Activated B cell treated with CpG ODN at 0.5 μM for 24 hours (primary cell): ENCODE measurements around the gene VAV1. TPM values are rescaled to one million over a fixed set of nuclear protein-coding genes. Genes with fewer than 3 reads are reported as not detected.
"Not testable (repeated sequence)": the region's sequence is repeated elsewhere in the genome, so short reads cannot be mapped to it uniquely, and the experiment has no call there.

Experiments
- ATAC-seq: fragments of 200-7000 bp; cut with Tn5 transposase; one replicate; pipeline ENCODE4 v1.10.0; 2021; ENCODE audit warnings: low read depth, mild to moderate bottlenecking, moderate library complexity
- CTCF ChIA-PET: fragments of 350-600 bp; sonication (Branson Sonifier 250); formaldehyde crosslinking; loops from one replicate; lab custom pipeline; 2021; ENCODE audit warnings: antibody characterized with exemption; lab: Charles Lee
- POLR2A ChIA-PET: fragments of 350-600 bp; sonication (Branson Sonifier 250); formaldehyde crosslinking; loops from one replicate; lab custom pipeline; 2021; ENCODE audit warnings: antibody characterized with exemption; lab: Charles Lee
- DNase-seq: peaks from one replicate; pipeline ENCODE4 v3.0.0; 2022
- H3K27ac Mint-ChIP-seq: one replicate; pipeline ENCODE4 v1.8.0; 2020; ENCODE audit warnings: mixed read lengths
- H3K27me3 Mint-ChIP-seq: one replicate; pipeline ENCODE4 v1.8.0; 2021; ENCODE audit warnings: mixed read lengths
- H3K36me3 Mint-ChIP-seq: one replicate; pipeline ENCODE4 v1.8.0; 2021; ENCODE audit warnings: low read depth, mixed read lengths
- H3K4me1 Mint-ChIP-seq: one replicate; pipeline ENCODE4 v1.8.0; 2021; ENCODE audit warnings: mixed read lengths
- H3K4me3 Mint-ChIP-seq: one replicate; pipeline ENCODE4 v1.8.0; 2020; ENCODE audit warnings: mild to moderate bottlenecking, mixed read lengths
- H3K9me3 Mint-ChIP-seq: one replicate; pipeline ENCODE4 v1.8.0; 2020; ENCODE audit warnings: mixed read lengths
- intact Hi-C: fragments of 100-400 bp; cut with micrococcal nuclease; formaldehyde crosslinking; loops from one replicate; pipeline ENCODE4 v1.15.1; 2024
- total RNA-seq: library from RNA; stranded (reverse); gene quantifications from 2 replicates; pipeline ENCODE4 v1.2.3, GENCODE V29; 2022
- TF ChIP-seq, protein P1 (sequence below): fragments of 200-600 bp; IDR thresholded peaks from one replicate; pipeline ENCODE4 v1.8.0; 2022; ENCODE audit warnings: antibody characterized with exemption, mild to moderate bottlenecking

The VAV1 gene
- total RNA-seq, 1 donor from 2014 or later, result 121 TPM

DNA sequence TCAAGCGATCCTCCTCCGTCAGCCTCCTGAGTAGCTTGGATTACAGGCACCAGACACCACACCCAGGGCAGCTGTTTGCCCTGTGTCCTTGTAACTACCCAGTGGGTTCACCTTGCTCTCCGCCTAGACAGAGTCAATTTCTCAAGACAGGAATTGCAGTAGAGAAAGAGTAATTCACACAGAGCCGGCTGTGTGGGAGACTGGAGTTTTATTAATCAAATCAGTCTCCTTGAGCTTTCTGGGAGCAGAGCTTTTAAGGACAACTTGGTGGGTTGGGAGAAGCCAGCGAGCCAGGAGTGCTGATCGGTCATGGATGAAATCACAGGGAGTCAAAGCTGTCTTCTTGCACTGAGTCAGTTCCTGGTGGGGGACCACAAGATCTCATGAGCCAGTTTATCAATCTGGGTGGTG is 94.2 kb downstream of the VAV1 start:
- TF ChIP-seq, protein P1, sequence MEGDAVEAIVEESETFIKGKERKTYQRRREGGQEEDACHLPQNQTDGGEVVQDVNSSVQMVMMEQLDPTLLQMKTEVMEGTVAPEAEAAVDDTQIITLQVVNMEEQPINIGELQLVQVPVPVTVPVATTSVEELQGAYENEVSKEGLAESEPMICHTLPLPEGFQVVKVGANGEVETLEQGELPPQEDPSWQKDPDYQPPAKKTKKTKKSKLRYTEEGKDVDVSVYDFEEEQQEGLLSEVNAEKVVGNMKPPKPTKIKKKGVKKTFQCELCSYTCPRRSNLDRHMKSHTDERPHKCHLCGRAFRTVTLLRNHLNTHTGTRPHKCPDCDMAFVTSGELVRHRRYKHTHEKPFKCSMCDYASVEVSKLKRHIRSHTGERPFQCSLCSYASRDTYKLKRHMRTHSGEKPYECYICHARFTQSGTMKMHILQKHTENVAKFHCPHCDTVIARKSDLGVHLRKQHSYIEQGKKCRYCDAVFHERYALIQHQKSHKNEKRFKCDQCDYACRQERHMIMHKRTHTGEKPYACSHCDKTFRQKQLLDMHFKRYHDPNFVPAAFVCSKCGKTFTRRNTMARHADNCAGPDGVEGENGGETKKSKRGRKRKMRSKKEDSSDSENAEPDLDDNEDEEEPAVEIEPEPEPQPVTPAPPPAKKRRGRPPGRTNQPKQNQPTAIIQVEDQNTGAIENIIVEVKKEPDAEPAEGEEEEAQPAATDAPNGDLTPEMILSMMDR, result no peak
- Mint-ChIP-seq H3K9me3 (no peaks in the 10 kb centered on the region), H3K27me3 (peaks cover 2% of the 10 kb centered on the region), H3K27ac (no peak overlapping the region), H3K4me1 (peaks cover 13% of the 10 kb centered on the region), H3K4me3 (no peak overlapping the region), H3K36me3 (no peaks in the 10 kb centered on the region)
- ChIA-PET POLR2A (no interaction called here), CTCF (interaction anchor here (0.7 kb wide), 1 partner anchor 18 kb away, joined by 3 read pairs; no protein-coding TSS in a partner anchor)
- intact Hi-C loops, result no loop called here
- ATAC-seq (no peak), DNase-seq (no peak)

DNA sequence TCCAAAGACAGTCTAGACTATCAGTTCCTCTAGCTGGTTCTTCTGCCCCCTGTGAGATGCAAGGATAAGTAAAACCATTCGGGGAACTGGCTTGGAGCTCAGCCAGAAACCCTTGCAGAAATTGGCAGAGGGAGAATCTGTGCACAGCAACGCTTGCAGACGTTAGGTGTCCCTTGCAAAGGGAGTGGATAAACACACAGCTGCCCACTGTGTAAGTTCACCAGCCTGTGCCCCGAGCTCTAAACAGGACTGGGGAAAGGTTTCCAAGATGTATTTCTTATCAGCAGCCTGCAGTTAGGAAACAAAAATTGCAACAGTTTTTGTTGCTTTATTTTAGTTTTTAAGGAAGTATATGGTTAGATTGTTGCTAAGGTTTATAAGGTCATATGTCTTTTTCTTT is 95.8 kb downstream of the VAV1 start:
- peaks cover 4% of the 10 kb centered on the region for H3K4me1 Mint-ChIP-seq
- ATAC-seq (no peak), DNase-seq (no peak)
- no peaks in the 10 kb centered on the region for H3K9me3 Mint-ChIP-seq
- H3K36me3 Mint-ChIP-seq, result no peaks in the 10 kb centered on the region
- no peak overlapping the region for H3K27ac Mint-ChIP-seq
- H3K4me3 Mint-ChIP-seq, result no peak overlapping the region
- TF ChIP-seq, protein P1, result no peak
- CTCF ChIA-PET, result no interaction called here
- intact Hi-C loops, result no loop called here
- POLR2A ChIA-PET, result no interaction called here
- peaks cover 2% of the 10 kb centered on the region for H3K27me3 Mint-ChIP-seq

DNA sequence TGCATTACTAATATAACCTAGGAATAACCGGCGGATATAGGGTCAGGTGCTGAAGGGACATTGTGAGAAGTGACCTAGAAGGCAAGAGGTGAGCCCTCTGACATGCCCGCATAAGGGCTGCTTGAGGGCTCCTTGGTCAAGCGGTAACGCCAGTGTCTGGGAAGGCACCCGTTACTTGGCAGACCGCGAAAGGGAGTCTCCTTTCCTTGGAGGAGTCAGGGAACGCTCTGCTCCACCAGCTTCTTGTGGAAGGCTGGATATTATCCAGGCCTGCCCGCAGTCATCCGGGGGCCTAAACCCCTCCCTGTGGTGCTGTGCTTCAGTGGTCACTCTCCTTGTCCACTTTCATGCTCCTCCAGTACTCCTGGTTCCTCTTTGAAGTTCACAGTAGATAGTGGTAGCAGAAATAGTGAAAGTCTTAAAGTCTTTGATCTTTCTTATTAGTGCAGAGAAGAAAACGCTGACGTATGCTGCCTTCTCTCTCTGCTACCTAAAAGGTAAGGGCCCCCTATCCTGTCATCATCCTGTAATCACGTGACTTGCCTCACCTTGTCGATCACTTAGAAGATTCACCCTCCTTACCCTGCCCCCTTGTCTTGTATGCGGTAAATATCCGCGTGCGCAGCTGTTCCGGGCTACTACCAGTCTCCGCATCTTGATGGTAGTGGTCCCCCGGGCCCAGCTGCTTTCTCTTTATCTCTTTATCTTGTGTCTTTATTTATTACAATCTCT is 96.8 kb downstream of the VAV1 start:
- ATAC-seq, DNase-seq, CTCF ChIA-PET, H3K36me3 Mint-ChIP-seq, H3K27me3 Mint-ChIP-seq, intact Hi-C loops, H3K27ac Mint-ChIP-seq, H3K4me3 Mint-ChIP-seq, POLR2A ChIA-PET, H3K4me1 Mint-ChIP-seq, H3K9me3 Mint-ChIP-seq: not testable (repeated sequence)

DNA sequence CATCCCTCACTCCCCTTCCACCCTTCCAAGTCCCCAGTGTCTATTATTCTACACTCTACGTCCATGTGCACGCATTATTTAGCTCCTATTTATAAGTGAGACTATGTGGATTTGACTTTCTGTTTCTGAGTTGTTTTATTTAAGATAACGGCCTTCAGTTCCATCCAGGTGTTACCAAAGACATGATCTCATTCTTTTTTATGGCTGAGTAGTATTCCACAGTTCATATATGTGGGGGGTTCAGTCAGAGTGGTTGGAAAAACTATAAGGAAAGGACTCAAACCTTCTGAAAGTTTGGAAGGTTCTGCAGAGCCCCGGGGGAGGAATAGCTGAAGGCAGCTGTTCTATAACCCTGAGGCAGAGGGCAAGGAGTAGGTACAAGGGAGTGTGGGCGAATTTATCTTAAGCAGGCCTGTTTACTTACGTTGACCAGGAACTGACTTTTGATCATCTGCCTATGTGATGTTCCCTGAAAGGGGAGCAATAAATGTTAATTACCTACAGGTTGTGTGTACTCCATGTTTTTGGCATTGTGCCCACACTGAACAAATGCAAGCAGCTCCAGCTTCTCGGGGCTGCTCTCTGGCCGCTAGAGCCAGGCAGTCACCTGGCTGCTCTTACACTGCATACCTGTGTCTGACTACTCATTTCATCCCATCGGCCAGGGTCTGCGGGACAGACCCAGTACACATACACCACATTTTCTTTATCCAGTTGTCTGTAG is 101.4 kb downstream of the VAV1 start:
- no peak for DNase-seq
- intact Hi-C loops, result no loop called here
- Mint-ChIP-seq H3K9me3 (no peaks in the 10 kb centered on the region), H3K27ac (no peak overlapping the region), H3K4me1 (no peaks in the 10 kb centered on the region), H3K27me3 (peaks cover 13% of the 10 kb centered on the region), H3K36me3 (no peaks in the 10 kb centered on the region), H3K4me3 (no peak overlapping the region)
- POLR2A ChIA-PET, result interaction anchor here (0.6 kb wide), 1 partner anchor 564 kb away, joined by 5 read pairs; no protein-coding TSS in a partner anchor
- TF ChIP-seq, protein P1, result no peak
- CTCF ChIA-PET, result no interaction called here
- ATAC-seq, result no peak

DNA sequence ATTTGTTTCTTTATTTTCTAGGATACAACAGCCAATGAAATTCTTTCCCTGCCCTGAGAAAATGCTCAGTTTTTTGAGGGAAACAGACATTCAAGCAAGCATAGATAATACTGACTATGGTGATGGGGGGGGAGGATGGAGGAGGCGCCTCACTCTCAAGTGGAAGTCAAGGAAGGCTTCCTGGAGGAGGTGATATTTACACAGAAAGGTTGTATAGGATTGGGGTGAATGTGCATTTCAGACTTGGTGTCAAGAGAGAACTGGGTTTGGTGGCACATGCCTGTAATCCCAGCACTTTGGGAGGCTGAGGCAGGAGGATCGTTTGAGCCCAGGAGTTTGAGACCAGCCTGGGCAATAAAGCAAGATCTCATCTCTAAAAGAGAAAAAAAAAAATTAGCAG is 102.7 kb downstream of the VAV1 start:
- DNase-seq (no peak), ATAC-seq (no peak)
- TF ChIP-seq, protein P1, result no peak
- Mint-ChIP-seq H3K4me3 (no peak overlapping the region), H3K9me3 (no peaks in the 10 kb centered on the region), H3K27me3 (peaks cover 18% of the 10 kb centered on the region), H3K27ac (no peak overlapping the region), H3K4me1 (no peaks in the 10 kb centered on the region), H3K36me3 (no peaks in the 10 kb centered on the region)
- POLR2A ChIA-PET, result no interaction called here
- intact Hi-C loops, result no loop called here
- CTCF ChIA-PET, result no interaction called here
